Spleen (tissue), 7 donors: ENCODE results near the gene DNM3.

Experiments
- POLR2A ChIP-seq, 3 donors: fragments of 450-650 bp; IDR thresholded peaks; one replicate each; pipeline ENCODE4 v1.5.1; 2017; ENCODE audit warnings: antibody characterized with exemption in 3 of 3, mild to moderate bottlenecking in 1 of 3
- POLR2AphosphoS5 ChIP-seq, 3 donors: sonication (generic); formaldehyde crosslinking; IDR thresholded peaks; one replicate each; pipeline ENCODE4 v1.5.1; 2017; ENCODE audit warnings: antibody characterized with exemption in 3 of 3
- TF ChIP-seq, protein P1 (sequence below), 11 experiments: fragments of 200-600 bp in 7 of 11; fragments of 450-650 bp in 4 of 11; sonication (generic) in 4 of 11; IDR thresholded peaks in 8 of 11; conservative IDR thresholded peaks in 3 of 11; 1 replicate in 7 of 11; 2 replicates in 4 of 11; pipeline versions ENCODE4 v1.4.0 to v1.8.0; 2016 to 2021; ENCODE audit warnings: antibody characterized with exemption in 11 of 11, inconsistent platforms in 4 of 11, mild to moderate bottlenecking in 1 of 11
- donor health status: DM: no; HTN: no; CAD: no; lungs with moderate emphysema.
- donor health status: DM: no; HTN: no; CAD: no.
- donor health status: DM: no; HTN: no; CAD: no.

DNA sequence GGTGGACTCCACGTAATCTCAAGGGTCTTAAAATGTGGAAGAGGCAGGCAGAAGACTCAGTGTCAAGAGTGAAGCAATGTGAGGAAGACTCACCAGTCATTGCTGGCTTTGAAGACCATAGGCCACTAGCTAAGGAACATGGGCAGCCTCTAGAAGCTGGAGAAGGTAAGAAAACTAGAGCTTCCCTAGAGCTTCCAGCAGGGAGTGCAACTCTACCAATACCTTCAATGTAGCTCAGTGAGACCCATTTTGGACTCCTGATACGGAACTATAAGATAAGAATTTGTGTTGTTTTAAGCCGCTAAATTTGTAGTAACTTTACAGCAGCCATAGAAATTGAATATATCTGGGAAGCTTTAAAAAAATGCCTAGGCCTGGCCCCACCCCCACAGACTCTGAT, 41.0 kb upstream of the DNM3 start:
- TF ChIP-seq, protein P1, sequence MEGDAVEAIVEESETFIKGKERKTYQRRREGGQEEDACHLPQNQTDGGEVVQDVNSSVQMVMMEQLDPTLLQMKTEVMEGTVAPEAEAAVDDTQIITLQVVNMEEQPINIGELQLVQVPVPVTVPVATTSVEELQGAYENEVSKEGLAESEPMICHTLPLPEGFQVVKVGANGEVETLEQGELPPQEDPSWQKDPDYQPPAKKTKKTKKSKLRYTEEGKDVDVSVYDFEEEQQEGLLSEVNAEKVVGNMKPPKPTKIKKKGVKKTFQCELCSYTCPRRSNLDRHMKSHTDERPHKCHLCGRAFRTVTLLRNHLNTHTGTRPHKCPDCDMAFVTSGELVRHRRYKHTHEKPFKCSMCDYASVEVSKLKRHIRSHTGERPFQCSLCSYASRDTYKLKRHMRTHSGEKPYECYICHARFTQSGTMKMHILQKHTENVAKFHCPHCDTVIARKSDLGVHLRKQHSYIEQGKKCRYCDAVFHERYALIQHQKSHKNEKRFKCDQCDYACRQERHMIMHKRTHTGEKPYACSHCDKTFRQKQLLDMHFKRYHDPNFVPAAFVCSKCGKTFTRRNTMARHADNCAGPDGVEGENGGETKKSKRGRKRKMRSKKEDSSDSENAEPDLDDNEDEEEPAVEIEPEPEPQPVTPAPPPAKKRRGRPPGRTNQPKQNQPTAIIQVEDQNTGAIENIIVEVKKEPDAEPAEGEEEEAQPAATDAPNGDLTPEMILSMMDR (IDR thresholded peaks at IDR 0.05 in 8 of 11, conservative IDR thresholded peaks at IDR 0.05 in 3 of 11), result no peak
- TF ChIP-seq POLR2AphosphoS5 (IDR thresholded peaks at IDR 0.05), result no peak
- no peak for TF ChIP-seq POLR2A (IDR thresholded peaks at IDR 0.05)
